ENCODE measurements around the gene DGKG.

The DGKG gene

DNA sequence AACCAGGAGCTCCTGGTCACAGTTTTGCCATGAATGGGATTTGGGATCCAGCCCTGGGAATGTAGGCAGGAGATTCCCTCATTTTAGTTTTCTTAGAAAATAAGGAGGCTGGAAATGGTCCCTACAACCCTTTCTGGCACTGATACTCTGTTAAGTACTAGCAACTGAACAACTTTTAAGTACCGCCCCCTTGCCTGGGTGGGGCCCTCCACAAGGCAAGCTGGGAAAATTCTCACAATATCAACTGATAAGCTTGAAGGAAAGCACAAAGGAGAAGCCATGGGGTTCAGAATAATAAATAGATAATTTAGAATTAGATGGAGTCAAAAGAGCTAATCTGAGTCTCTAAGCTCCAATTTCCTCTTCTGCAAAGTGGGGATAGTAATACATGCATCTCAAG lies 4.2 kb upstream of the DGKG start:
- no peak for DNase-seq

DNA sequence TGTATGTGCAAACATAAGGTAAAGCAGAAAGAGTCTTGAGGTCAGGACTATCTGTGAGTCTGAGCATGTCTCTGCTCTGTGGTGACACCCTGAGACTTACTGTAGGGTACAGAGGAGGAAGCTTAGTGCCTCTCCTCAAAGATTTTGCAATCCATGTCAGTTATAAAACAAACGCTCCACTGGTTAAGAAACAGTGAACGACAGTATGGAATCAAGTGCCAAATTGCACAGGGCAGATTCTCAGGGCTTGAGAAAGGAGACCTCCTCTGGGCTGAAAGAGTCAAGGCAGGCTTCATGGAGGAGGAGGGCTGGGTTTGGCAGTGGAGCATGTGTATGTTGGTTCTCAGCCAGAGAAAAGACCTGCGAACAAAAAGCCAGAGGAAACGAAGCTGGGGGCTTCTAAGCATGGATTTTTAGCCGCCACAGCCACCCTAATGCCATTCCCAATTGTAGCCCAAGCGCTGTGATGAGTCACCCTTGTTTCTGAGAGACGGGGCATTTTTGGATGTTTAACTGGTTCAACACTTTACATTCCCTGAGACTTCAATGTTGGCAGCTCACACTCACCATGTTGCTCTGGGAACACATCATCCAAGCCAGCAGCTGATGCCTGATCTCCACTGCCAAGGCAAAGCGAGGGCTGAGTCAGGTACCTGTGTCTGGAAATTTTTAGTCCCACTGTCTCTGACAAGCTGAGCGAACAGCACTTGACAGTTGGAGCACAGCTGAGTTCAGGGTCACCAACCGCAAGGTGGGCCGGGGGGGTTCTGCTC lies 3.4 kb upstream of the DGKG start:
- no peak for DNase-seq

DNA sequence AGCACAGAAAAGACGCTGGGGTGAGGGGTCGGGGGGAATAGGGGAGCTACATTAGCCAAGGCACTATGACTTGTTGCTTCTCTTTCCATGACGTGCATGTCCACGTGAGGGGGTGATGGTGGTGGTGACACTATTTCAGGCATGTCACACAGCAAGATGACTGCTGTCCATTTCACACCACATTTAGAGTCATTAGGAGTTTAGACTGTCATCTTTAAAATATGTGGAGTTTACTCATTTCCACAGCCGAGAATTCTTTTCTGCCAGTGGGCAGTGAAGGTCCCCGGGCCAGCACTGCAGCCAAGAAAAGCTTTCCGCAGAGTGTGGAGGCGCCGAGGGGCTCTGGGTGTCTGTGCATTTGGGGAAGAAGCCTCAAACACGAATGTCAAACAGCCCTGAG lies 954 bp upstream of the DGKG start:
- no peak for DNase-seq

DNA sequence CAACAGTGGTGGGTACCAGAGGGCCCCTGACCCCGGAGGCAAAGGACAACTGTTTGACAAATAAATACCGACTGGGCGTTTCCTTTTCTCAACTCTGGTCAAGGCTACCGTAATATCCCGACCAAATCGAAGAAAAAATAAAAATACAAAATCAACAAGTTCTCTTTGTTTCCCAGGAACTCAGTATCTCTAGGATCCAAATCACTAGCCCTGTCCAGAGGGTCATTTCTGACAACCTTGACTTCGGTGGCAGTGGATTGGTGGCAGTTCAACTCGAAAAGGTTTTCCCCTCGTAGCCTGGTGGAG lies 456 bp upstream of the DGKG start:
- DNase-seq, result no peak

DNA sequence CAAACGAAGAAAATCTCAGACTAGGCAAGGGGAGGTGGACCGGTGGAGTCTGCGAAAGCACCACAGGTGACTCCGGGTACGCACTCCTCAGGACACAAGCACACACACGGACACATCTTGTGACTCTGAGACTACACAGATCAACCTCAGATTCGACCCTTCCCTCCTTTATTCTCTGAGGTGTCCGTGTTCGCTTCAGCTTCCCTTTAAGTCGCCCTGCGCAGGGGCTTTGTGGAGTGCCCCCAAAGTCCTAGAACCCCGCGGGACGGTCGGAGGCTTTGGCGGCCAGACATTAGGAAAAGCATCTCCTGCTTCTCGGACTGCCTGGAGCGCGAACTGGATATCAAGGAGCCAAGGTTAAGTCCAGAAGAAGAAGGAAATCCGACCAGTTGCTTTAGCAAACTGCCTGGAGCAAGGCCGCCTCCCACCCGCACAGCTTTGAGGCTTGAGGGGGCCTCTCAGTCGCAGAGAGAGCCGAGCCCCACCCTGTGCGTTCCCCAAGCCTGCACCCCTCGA lies 730 bp downstream of the DGKG start:
- no peak for DNase-seq

- DNase-seq, result no peak
Observed at GRCh38 chr3:186360779-186361178, 1.3 kb downstream of the DGKG start.

DNA sequence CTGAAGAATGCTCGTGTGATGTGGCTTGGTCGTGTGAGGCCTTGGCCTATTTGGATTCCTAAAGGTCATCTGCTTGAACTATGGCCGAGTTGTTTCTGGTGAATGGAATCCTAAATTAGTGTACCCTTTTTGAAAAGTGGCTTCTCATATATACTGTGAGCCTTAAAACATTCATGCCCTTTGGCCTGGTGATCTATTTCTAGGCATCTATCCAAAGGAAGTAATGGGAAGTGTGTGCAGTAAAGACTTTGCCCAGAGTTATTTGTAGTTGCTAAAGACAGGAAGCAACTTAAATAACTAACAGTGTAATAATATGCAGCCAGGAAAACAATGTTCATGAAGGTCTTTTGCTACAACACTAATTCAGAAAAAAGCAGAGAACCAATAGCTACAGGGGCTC lies 3.0 kb downstream of the DGKG start:
- DNase-seq, result no peak

DNA sequence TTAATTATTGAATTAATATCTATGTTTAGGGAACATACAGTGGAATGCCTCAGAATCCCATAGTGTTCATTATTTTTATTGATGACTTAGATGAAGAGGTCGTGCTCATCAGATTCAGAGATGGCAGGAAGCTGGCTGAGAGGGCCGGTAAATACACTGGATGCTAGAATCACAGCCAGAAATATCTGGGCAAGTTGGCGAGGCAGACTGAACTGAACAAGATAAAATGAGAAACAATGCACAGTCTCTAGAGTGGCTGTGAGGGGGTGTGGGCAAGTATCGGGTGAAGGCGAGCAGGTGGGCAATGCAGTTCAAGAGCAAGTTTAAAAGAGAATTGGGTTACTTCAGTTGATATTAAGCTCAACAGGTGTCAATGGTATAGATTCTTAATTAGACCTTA lies 5.9 kb downstream of the DGKG start:
- no peak for DNase-seq

GRCh38 chr3:186354100-186354499 lies 7.9 kb downstream of the DGKG start:
- no peak for DNase-seq

GRCh38 chr3:186352369-186352768 lies 9.7 kb downstream of the DGKG start:
- no peak for DNase-seq

DNA sequence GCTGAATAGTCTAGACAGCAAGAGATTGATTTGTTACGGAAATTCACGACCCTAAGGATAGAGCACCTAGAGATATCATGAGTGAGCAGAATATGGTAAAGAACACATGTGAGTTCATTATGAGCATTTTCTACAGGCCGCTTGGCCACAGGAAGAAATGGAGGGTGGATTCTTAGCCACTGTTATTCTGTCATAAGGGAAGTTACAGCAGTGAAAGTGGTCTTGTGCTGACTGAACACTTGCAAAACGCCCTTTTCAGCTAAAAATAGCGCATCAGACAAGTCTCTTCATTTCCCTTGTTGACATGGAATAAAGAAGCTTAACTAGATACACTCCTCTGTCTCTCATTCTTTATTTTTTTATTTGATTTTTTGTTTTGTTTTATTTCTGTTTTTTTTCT lies 19.8 kb downstream of the DGKG start:
- no peak for DNase-seq

- DNase-seq, result no peak
Observed at GRCh38 chr3:186340204-186340603, 21.8 kb downstream of the DGKG start.

GRCh38 chr3:186339180-186339918 lies 22.7 kb downstream of the DGKG start:
- no peak for DNase-seq

GRCh38 chr3:186333256-186333655 lies 28.8 kb downstream of the DGKG start:
- no peak for DNase-seq

DNA sequence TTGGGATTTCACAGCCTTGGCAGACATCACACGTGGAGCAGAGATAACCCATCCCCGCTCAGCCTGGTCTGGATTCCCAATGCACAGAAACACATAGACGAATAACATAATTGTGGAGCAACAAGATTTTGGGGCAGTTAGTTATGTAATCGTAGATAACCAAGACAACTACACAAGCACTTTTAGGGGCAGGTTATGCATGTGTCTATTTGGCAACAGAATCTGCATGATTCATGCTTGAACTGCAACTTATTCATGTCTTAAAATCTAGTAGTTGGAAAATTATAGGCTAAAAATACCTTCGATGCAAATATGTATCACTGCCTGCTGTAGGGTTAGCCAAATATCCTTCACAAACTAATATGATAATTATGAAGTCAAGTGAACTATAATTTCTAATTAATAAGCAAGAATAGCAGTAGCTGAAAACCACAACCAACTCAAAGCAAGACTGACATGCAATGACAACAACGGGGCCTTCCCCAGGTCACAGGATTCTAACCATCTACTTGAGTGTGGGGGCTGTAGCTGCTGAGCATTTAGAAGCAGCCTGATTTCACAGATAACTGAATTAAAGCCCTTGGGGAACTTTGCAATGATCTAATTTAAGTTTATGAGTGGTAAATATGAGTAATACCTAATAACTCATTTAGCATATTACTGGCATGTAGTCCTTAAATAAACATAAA lies 31.1 kb downstream of the DGKG start:
- DNase-seq, result no peak

GRCh38 chr3:186329589-186329988 lies 32.4 kb downstream of the DGKG start:
- DNase-seq, result no peak

- DNase-seq, result no peak
Observed at GRCh38 chr3:186327912-186328487, 34.0 kb downstream of the DGKG start.

DNA sequence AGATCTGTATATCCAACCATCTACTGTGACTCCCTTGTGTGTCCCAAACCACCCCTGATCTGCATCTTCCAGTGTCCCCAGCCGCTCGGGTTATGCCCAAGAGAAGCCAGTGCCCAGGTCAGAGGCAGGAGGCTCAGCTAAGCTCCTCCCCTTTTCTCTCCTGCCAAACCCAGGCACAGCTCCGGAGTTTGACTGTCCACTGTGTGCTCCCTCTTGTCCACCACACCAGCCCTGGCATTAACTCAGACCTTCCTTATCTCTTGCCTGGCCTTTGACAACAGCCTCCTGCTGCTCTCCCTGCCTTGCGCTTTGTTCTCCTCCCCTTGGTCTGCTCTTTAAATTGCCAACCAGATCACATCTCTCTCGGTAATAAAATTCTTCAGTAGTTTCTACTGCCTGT lies 39.3 kb downstream of the DGKG start:
- DNase-seq, result no peak

DNA sequence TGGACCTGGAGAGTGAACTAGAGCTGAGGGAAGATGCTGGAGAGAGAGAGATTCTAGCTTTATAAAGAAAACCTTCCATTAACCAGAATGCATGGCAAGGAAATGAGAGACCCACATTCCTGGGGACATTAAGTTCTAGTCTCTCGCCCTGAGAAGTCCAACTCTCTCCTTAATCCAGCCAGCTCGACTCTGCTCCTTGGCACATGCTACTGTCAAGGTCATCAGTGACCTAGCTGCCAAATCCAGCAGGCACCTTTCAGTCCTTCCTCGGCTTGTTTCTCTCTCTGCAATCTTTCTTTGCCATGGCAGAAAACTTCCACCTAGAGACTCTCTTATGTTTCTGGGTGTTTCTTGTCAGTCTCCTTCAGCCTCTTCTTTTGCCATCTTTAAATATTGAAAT lies 40.3 kb downstream of the DGKG start:
- DNase-seq, result no peak

- DNase-seq, result no peak
Observed at GRCh38 chr3:186320862-186321568, 41.0 kb downstream of the DGKG start.

GRCh38 chr3:186319945-186320344 lies 42.1 kb downstream of the DGKG start:
- DNase-seq, result no peak

GRCh38 chr3:186318135-186318534 lies 43.9 kb downstream of the DGKG start:
- DNase-seq, result no peak

- DNase-seq, result no peak
Observed at GRCh38 chr3:186317478-186317877, 44.6 kb downstream of the DGKG start.

All from activated CD8-positive, alpha-beta memory T cell treated with anti-CD3 and anti-CD28 coated beads, Interleukin-2, amount 50 U/mL, for 48 hours (primary cell).